ENCODE data around the gene CACNB2.

The CACNB2 gene

GRCh38 chr10:18233775-18234174 is 93.6 kb downstream of the CACNB2 start:
- DNase-seq = no peak

- DNase-seq = no peak
These were observed 95.3 kb downstream of the CACNB2 start for GRCh38 chr10:18235477-18235876.

GRCh38 chr10:18236756-18237155 is 96.5 kb downstream of the CACNB2 start:
- DNase-seq = no peak

GRCh38 chr10:18238870-18239485 is 98.8 kb downstream of the CACNB2 start:
- peak; percentile 20 for DNase-seq

GRCh38 chr10:18240185-18240882 is 100.1 kb downstream of the CACNB2 start:
- no peak for DNase-seq

GRCh38 chr10:18246967-18247366 is 106.7 kb downstream of the CACNB2 start:
- DNase-seq = no peak

- no peak for DNase-seq
These were observed 111.9 kb downstream of the CACNB2 start for GRCh38 chr10:18252086-18252485.

GRCh38 chr10:18254086-18254485 is 113.9 kb downstream of the CACNB2 start:
- DNase-seq = no peak

- DNase-seq = no peak
These were observed 114.5 kb downstream of the CACNB2 start for GRCh38 chr10:18254692-18255091.

- no peak for DNase-seq
These were observed 120.2 kb downstream of the CACNB2 start for GRCh38 chr10:18260310-18260922.

- DNase-seq = no peak
These were observed 120.9 kb downstream of the CACNB2 start for GRCh38 chr10:18261063-18261610.

GRCh38 chr10:18261768-18262231 is 121.6 kb downstream of the CACNB2 start:
- no peak for DNase-seq

GRCh38 chr10:18264466-18265050 is 124.3 kb downstream of the CACNB2 start:
- no peak for DNase-seq

- no peak for DNase-seq
These were observed 127.8 kb downstream of the CACNB2 start for GRCh38 chr10:18268005-18268404.

- DNase-seq = no peak
These were observed 131.3 kb downstream of the CACNB2 start for GRCh38 chr10:18271491-18271890.

GRCh38 chr10:18273039-18273438 is 132.8 kb downstream of the CACNB2 start:
- no peak for DNase-seq

- no peak for DNase-seq
These were observed 138.0 kb downstream of the CACNB2 start for GRCh38 chr10:18278181-18278580.

- DNase-seq = peak; percentile 29
These were observed 138.9 kb downstream of the CACNB2 start for GRCh38 chr10:18279173-18279572.

GRCh38 chr10:18282094-18282493 is 141.9 kb downstream of the CACNB2 start:
- no peak for DNase-seq

GRCh38 chr10:18290651-18291313 is 150.6 kb downstream of the CACNB2 start:
- DNase-seq = no peak

GRCh38 chr10:18293536-18294510 is 153.6 kb downstream of the CACNB2 start:
- no peak for DNase-seq

- no peak for DNase-seq
These were observed 154.4 kb downstream of the CACNB2 start for GRCh38 chr10:18294633-18295032.
